SK-N-SH (cell line): ENCODE data around the gene OTOP3. TPM values are rescaled to one million over a fixed set of nuclear protein-coding genes. Genes with fewer than 3 reads are reported as not detected.

Experiments used
- CTCF ChIA-PET: fragments of 300-600, 350-600 bp; formaldehyde crosslinking; extraction: SDS; loops from one replicate; lab custom pipeline; 2021; lab: Yijun Ruan, JAX
- POLR2A ChIA-PET: fragments of 350-600 bp; sonication (Branson Sonifier 250); formaldehyde crosslinking; extraction: SDS; loops from one replicate; lab custom pipeline; 2020; ENCODE audit warnings: antibody characterized with exemption, inconsistent platforms; lab: Yijun Ruan, JAX
- DNase-seq: peaks from one replicate; pipeline ENCODE4 v3.0.0; 2012
- H2AFZ ChIP-seq: fragments of 200-600 bp; sonication (generic); 2 replicates; pipeline ENCODE4 v1.8.1; 2016; ENCODE audit warnings: antibody characterized with exemption, mild to moderate bottlenecking, low read depth
- H3F3A ChIP-seq: fragments of 200-600 bp; sonication (generic); replicated peaks from 2 replicates; pipeline ENCODE3; 2016; ENCODE audit warnings: antibody characterized with exemption, mild to moderate bottlenecking; ENCODE audit not compliant: insufficient read depth
- H3K27ac ChIP-seq, 2 experiments: fragments of 200-500 bp in 1 of 2; fragments of 200-600 bp in 1 of 2; sonication (Bioruptor generic) in 1 of 2; sonication (generic), shearing (Covaris generic) in 1 of 2; 2 replicates each; pipeline versions ENCODE4 v1.5.1 to v1.6.1; 2014 to 2016; ENCODE audit warnings: low read depth in 2 of 2, inconsistent platforms in 1 of 2, low read length in 1 of 2, mild to moderate bottlenecking in 1 of 2, mixed read lengths in 1 of 2
- H3K27me3 ChIP-seq: fragments of 200-600 bp; sonication (generic), shearing (Covaris generic); 2 replicates; pipeline ENCODE4 v1.6.1; 2016; ENCODE audit warnings: mixed run types; ENCODE audit not compliant: insufficient read depth
- H3K36me3 ChIP-seq, 2 experiments: fragments of 200-500 bp in 1 of 2; fragments of 200-600 bp in 1 of 2; sonication (Bioruptor generic) in 1 of 2; sonication (generic) in 1 of 2; replicated peaks in 1 of 2; 2 replicates each; pipeline versions ENCODE3 to v1.5.1; 2014 to 2016; ENCODE audit warnings: low read length in 1 of 2, mild to moderate bottlenecking in 1 of 2; ENCODE audit not compliant: insufficient read depth in 2 of 2, control insufficient read depth in 1 of 2
- H3K4me1 ChIP-seq, 2 experiments: fragments of 200-500 bp in 1 of 2; fragments of 200-600 bp in 1 of 2; sonication (Bioruptor generic) in 1 of 2; sonication (generic), shearing (Covaris generic) in 1 of 2; 2 replicates each; pipeline versions ENCODE4 v1.5.1 to v1.6.1; 2014 to 2016; ENCODE audit warnings: low read depth in 1 of 2, low read length in 1 of 2, mixed run types in 1 of 2; ENCODE audit not compliant: insufficient read depth in 2 of 2, control insufficient read depth in 1 of 2
- H3K4me2 ChIP-seq: fragments of 200-600 bp; sonication (generic), shearing (Covaris generic); 2 replicates; pipeline ENCODE4 v1.6.1; 2017; ENCODE audit warnings: mixed run types
- H3K4me3 ChIP-seq, 2 experiments: fragments of 200-500 bp in 1 of 2; fragments of 200-600 bp in 1 of 2; sonication (Bioruptor generic) in 1 of 2; sonication (generic), shearing (Covaris generic) in 1 of 2; 2 replicates each; pipeline versions ENCODE4 v1.5.1 to v1.8.1; 2014 to 2016; ENCODE audit warnings: low read depth in 2 of 2, inconsistent platforms in 1 of 2, low read length in 1 of 2, mild to moderate bottlenecking in 1 of 2, mixed read lengths in 1 of 2, moderate library complexity in 1 of 2
- H3K79me2 ChIP-seq: fragments of 200-600 bp; sonication (generic); 2 replicates; pipeline ENCODE4 v1.8.1; 2017; ENCODE audit warnings: mild to moderate bottlenecking; ENCODE audit not compliant: insufficient read depth
- H3K9ac ChIP-seq: fragments of 200-600 bp; sonication (generic); 2 replicates; pipeline ENCODE4 v1.6.1; 2017; ENCODE audit warnings: mixed run types
- H3K9me2 ChIP-seq: fragments of 200-600 bp; sonication (generic); 2 replicates; pipeline ENCODE4 v1.6.1; 2017; ENCODE audit warnings: mixed run types
- H3K9me3 ChIP-seq: fragments of 200-600 bp; sonication (generic); 2 replicates; pipeline ENCODE4 v1.6.1; 2017; ENCODE audit warnings: mixed run types, mild to moderate bottlenecking, moderate library complexity
- H4K20me1 ChIP-seq: fragments of 200-600 bp; sonication (generic); 2 replicates; pipeline ENCODE4 v1.6.1; 2017; ENCODE audit warnings: mild to moderate bottlenecking, mixed run types; ENCODE audit not compliant: insufficient read depth
- CHD2 ChIP-seq: fragments of 150-350 bp; IDR thresholded peaks from 2 replicates; pipeline ENCODE4 v1.6.1; 2018; ENCODE audit warnings: low read length; ENCODE audit not compliant: partially characterized antibody
- EP300 ChIP-seq, 2 experiments: IDR thresholded peaks; 2 replicates each; pipeline versions ENCODE4 v1.4.0 to v1.6.1; 2012; ENCODE audit warnings: borderline replicate concordance in 1 of 2, low read depth in 1 of 2, low read length in 1 of 2
- FOXM1 ChIP-seq: IDR thresholded peaks from 2 replicates; pipeline ENCODE4 v1.4.0; 2012; ENCODE audit warnings: low read depth, mild to moderate bottlenecking
- GATA2 ChIP-seq: sonication (generic); formaldehyde crosslinking; IDR thresholded peaks from 2 replicates; pipeline ENCODE4 v1.5.0; 2020; ENCODE audit warnings: mild to moderate bottlenecking, missing genetic modification reagents
- JUND ChIP-seq: IDR thresholded peaks from 2 replicates; pipeline ENCODE4 v1.4.0; 2012
- NFIC ChIP-seq: IDR thresholded peaks from 2 replicates; pipeline ENCODE4 v1.4.0; 2012; ENCODE audit warnings: borderline replicate concordance
- NRF1 ChIP-seq: IDR thresholded peaks from 2 replicates; pipeline ENCODE4 v1.6.1; 2012; ENCODE audit warnings: low read depth, mild to moderate bottlenecking, low read length
- WGBS: methylation state at CpG from one replicate; pipeline ENCODE4 v1.1.6; 2017; ENCODE audit warnings: low lambda C conversion rate; 5-methylcytosine and 5-hydroxymethylcytosine counted together
- polyA plus RNA-seq, 3 experiments: library from polyadenylated mRNA; depleted of rRNA; stranded (reverse); fragments of >200 nt; gene quantifications; 2 replicates each; pipeline ENCODE4 v1.2.3, GENCODE V29; 2012
- TF ChIP-seq, protein P1 (sequence below): fragments of 150-350 bp; IDR thresholded peaks from 2 replicates; pipeline ENCODE4 v1.6.1; 2017; ENCODE audit warnings: antibody characterized with exemption, low read length, low read depth, borderline replicate concordance
- TF ChIP-seq, protein P2 (sequence below): fragments of 150-350 bp; IDR thresholded peaks from 2 replicates; pipeline ENCODE4 v1.6.1; 2016; ENCODE audit warnings: mild to moderate bottlenecking, low read depth, low read length

The OTOP3 gene
- polyA plus RNA-seq, 1 of the 3 experiments (the other 2 are of a cell fraction) = not detected

GRCh38 chr17:74975943-74976342, 40.2 kb downstream of the OTOP3 start:
- Histone ChIP-seq H3K4me1 (peaks cover 0 to 13% of the 10 kb centered on the region in 2 experiments; a peak in 1 of 4 replicates), H3K9ac (no peak overlapping the region)
- no peak for TF ChIP-seq NRF1
- TF ChIP-seq, all 33 proteins: peak for 0
- Histone ChIP-seq H3K4me2 (no peak overlapping the region), H4K20me1 (no peaks in the 10 kb centered on the region), H3F3A (peaks cover 5% of the 10 kb centered on the region), H3K79me2 (no peaks in the 10 kb centered on the region), H3K9me3 (no peaks in the 10 kb centered on the region), H3K27ac (no peak overlapping the region), H2AFZ (no peak overlapping the region), H3K36me3 (no peaks in the 10 kb centered on the region), H3K27me3 (peaks cover 26% of the 10 kb centered on the region), H3K4me3 (no peak overlapping the region), H3K9me2 (no peaks in the 10 kb centered on the region)
- POLR2A ChIA-PET = no interaction called here
- 67% methylated on average over 4 of the region's 4 CpGs for WGBS
- no peak for DNase-seq
- CTCF ChIA-PET = interaction anchor here (0.8 to 12.5 kb wide), 4 partner anchors 13 to 53 kb away, joined by 4 to 219 read pairs (median 42); partner anchors contain the start of genes CDR2L and USH1G

- Histone ChIP-seq H4K20me1 (no peaks in the 10 kb centered on the region), H3K27ac (no peak overlapping the region), H3F3A (peaks cover 11% of the 10 kb centered on the region), H3K79me2 (peaks cover 3% of the 10 kb centered on the region; the same call in 1 of the 2 replicates), H3K4me2 (no peak overlapping the region), H2AFZ (no peak overlapping the region), H3K9ac (no peak overlapping the region), H3K4me3 (no peak overlapping the region), H3K9me2 (no peaks in the 10 kb centered on the region), H3K27me3 (peaks cover 17% of the 10 kb centered on the region), H3K36me3 (no peaks in the 10 kb centered on the region), H3K9me3 (no peaks in the 10 kb centered on the region), H3K4me1 (peaks cover 5 to 11% of the 10 kb centered on the region in 2 experiments; a peak in 2 of 4 replicates)
- TF ChIP-seq CHD2 (no peak), GATA2 (no peak), NFIC (no peak), EP300 (IDR thresholded peaks at IDR 0.05; ENCODE audit: borderline replicate concordance in 1 of 2, low read depth in 1 of 2, low read length in 1 of 2) (no peak), JUND (no peak), NRF1 (no peak), FOXM1 (no peak)
- TF ChIP-seq, protein P1, sequence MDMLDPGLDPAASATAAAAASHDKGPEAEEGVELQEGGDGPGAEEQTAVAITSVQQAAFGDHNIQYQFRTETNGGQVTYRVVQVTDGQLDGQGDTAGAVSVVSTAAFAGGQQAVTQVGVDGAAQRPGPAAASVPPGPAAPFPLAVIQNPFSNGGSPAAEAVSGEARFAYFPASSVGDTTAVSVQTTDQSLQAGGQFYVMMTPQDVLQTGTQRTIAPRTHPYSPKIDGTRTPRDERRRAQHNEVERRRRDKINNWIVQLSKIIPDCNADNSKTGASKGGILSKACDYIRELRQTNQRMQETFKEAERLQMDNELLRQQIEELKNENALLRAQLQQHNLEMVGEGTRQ = no peak
- TF ChIP-seq, protein P2, sequence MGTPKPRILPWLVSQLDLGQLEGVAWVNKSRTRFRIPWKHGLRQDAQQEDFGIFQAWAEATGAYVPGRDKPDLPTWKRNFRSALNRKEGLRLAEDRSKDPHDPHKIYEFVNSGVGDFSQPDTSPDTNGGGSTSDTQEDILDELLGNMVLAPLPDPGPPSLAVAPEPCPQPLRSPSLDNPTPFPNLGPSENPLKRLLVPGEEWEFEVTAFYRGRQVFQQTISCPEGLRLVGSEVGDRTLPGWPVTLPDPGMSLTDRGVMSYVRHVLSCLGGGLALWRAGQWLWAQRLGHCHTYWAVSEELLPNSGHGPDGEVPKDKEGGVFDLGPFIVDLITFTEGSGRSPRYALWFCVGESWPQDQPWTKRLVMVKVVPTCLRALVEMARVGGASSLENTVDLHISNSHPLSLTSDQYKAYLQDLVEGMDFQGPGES = no peak
- DNase-seq = no peak
- POLR2A ChIA-PET = interaction anchor here (1.6 kb wide), 1 partner anchor 35 kb away, joined by 5 read pairs; the partner anchor contains the start of gene MRPL58
- CTCF ChIA-PET = interaction anchor here (1.0 to 12.5 kb wide), 3 partner anchors 10 to 128 kb away, joined by 3 to 219 read pairs (median 4); partner anchors contain the start of gene CDR2L
- 83% methylated on average over 3 of the region's 3 CpGs for WGBS
Observed at GRCh38 chr17:74977802-74978201, 42.1 kb downstream of the OTOP3 start.
